Naive thymus-derived CD8-positive, alpha-beta T cell (primary cell): ENCODE measurements around the gene CLEC4C. TPM values are rescaled to one million over a fixed set of nuclear protein-coding genes. Genes with fewer than 3 reads are reported as not detected.
"Not testable (repeated sequence)": the region's sequence is repeated elsewhere in the genome, so short reads cannot be mapped to it uniquely, and the experiment has no call there.

Experiments used
- ATAC-seq, 2 donors: fragments of 150-1000 bp; cut with Tn5 transposase in 1 of 2; sonication (Bioruptor Pico), chemical (Tn5 transposase) in 1 of 2; 1 replicate in 1 of 2; 2 replicates in 1 of 2; pipeline ENCODE4 v1.10.0; 2021; ENCODE audit warnings: mild to moderate bottlenecking in 2 of 2, moderate library complexity in 2 of 2
- POLR2A ChIA-PET: fragments of 350-600 bp; sonication (Branson Sonifier 250); formaldehyde crosslinking; loops from one replicate; lab custom pipeline; 2021; ENCODE audit warnings: antibody characterized with exemption; lab: Charles Lee
- DNase-seq, 10 donors: peaks; one replicate each; pipeline versions ENCODE4 v3.0.0 to v3.0.0-alpha.2; 2020 to 2022
- H3K27ac Mint-ChIP-seq, 10 donors: one replicate each; pipeline ENCODE4 v1.8.0; 2020 to 2022; ENCODE audit warnings: mild to moderate bottlenecking in 10 of 10, mixed read lengths in 10 of 10, moderate library complexity in 4 of 10, inconsistent platforms in 1 of 10
- H3K27me3 Mint-ChIP-seq, 5 donors: one replicate each; pipeline ENCODE4 v1.8.0; 2021 to 2022; ENCODE audit warnings: mixed read lengths in 5 of 5
- H3K36me3 Mint-ChIP-seq, 3 donors: one replicate each; pipeline ENCODE4 v1.8.0; 2020 to 2022; ENCODE audit warnings: mixed read lengths in 3 of 3, mild to moderate bottlenecking in 2 of 3, inconsistent platforms in 1 of 3
- H3K4me1 Mint-ChIP-seq, 4 donors: one replicate each; pipeline ENCODE4 v1.8.0; 2021 to 2022; ENCODE audit warnings: mixed read lengths in 4 of 4
- H3K4me3 Mint-ChIP-seq, 10 donors: one replicate each; pipeline ENCODE4 v1.8.0; 2020 to 2022; ENCODE audit warnings: mild to moderate bottlenecking in 10 of 10, mixed read lengths in 10 of 10, moderate library complexity in 6 of 10, inconsistent platforms in 1 of 10
- H3K9me3 Mint-ChIP-seq, 9 donors: one replicate each; pipeline ENCODE4 v1.8.0; 2020 to 2022; ENCODE audit warnings: mixed read lengths in 9 of 9, mild to moderate bottlenecking in 3 of 9, inconsistent platforms in 1 of 9, moderate library complexity in 1 of 9
- polyA plus RNA-seq, 3 donors: library from polyadenylated mRNA; unstranded; fragments of 300-500 nt; fragmentation: Illumina TruSeq; gene quantifications; one replicate each; pipeline ENCODE4 v1.2.3, GENCODE V29; 2021
- total RNA-seq, 8 experiments: library from RNA in 2 of 8; stranded (reverse) in 2 of 8; gene quantifications; one replicate each; pipeline ENCODE4 v1.2.3 and lab custom pipeline; 2021 to 2026

CLEC4C gene
- total and polyA plus RNA-seq, 5 experiments from 2014 or later, result not detected

GRCh38 chr12:7751941-7752922, 5.1 kb upstream of the CLEC4C start:
- DNase-seq, ATAC-seq, H3K27ac Mint-ChIP-seq, H3K36me3 Mint-ChIP-seq, H3K27me3 Mint-ChIP-seq, POLR2A ChIA-PET, H3K9me3 Mint-ChIP-seq: not testable (repeated sequence)
- Mint-ChIP-seq H3K4me3 (peak overlapping the region in 1 of 10 donors; percentile 22), H3K4me1 (peaks cover 0 to 30% (median 3%) of the 10 kb centered on the region in 4 donors)

GRCh38 chr12:7751394-7751793, 4.2 kb upstream of the CLEC4C start:
- DNase-seq (no peak), ATAC-seq (no peak)
- Mint-ChIP-seq H3K4me1 (peaks cover 0 to 32% (median 3%) of the 10 kb centered on the region in 4 donors), H3K27me3 (no peaks in the 10 kb centered on the region), H3K9me3 (peaks cover 0 to 4% (median 2%) of the 10 kb centered on the region in 9 donors), H3K4me3 (peak overlapping the region in 1 of 10 donors; percentile 79), H3K36me3 (peaks cover 0 to 2% (median 0%) of the 10 kb centered on the region in 3 donors), H3K27ac (peak overlapping the region in 2 of 10 donors; percentile 35 to 82)
- POLR2A ChIA-PET, result no interaction called here

GRCh38 chr12:7750350-7750749, 3.2 kb upstream of the CLEC4C start:
- Mint-ChIP-seq H3K9me3 (peaks cover 0 to 7% (median 2%) of the 10 kb centered on the region in 9 donors), H3K4me1 (peaks cover 0 to 26% (median 0%) of the 10 kb centered on the region in 4 donors), H3K36me3 (peaks cover 0 to 2% (median 0%) of the 10 kb centered on the region in 3 donors), H3K4me3 (no peak overlapping the region), H3K27me3 (no peaks in the 10 kb centered on the region), H3K27ac (peak overlapping the region in 2 of 10 donors; percentile 46 to 48)
- ATAC-seq (no peak), DNase-seq (no peak)
- POLR2A ChIA-PET, result no interaction called here

GRCh38 chr12:7749442-7749841, 2.3 kb upstream of the CLEC4C start:
- no peak overlapping the region for H3K4me3 Mint-ChIP-seq
- H3K9me3 Mint-ChIP-seq, result peaks cover 0 to 7% (median 2%) of the 10 kb centered on the region in 9 donors

GRCh38 chr12:7748852-7749251, 1.7 kb upstream of the CLEC4C start:
- no peak for DNase-seq
- peaks cover 0 to 2% (median 0%) of the 10 kb centered on the region in 5 donors for H3K27me3 Mint-ChIP-seq
- ATAC-seq, result no peak
- H3K36me3 Mint-ChIP-seq, result peaks cover 0 to 4% (median 2%) of the 10 kb centered on the region in 3 donors
- H3K4me1 Mint-ChIP-seq, result peaks cover 0 to 21% (median 0%) of the 10 kb centered on the region in 4 donors
- H3K4me3 Mint-ChIP-seq, result no peak overlapping the region
- POLR2A ChIA-PET, result no interaction called here
- no peak overlapping the region for H3K27ac Mint-ChIP-seq
- peaks cover 0 to 7% (median 3%) of the 10 kb centered on the region in 9 donors for H3K9me3 Mint-ChIP-seq

More at GRCh38 chr12:7749442-7749841, 2.3 kb upstream of the CLEC4C start:
- H3K27me3 Mint-ChIP-seq, result peaks cover 0 to 2% (median 0%) of the 10 kb centered on the region in 5 donors
- ATAC-seq (no peak), DNase-seq (no peak)
- H3K4me1 Mint-ChIP-seq, result peaks cover 0 to 26% (median 0%) of the 10 kb centered on the region in 4 donors
- POLR2A ChIA-PET, result no interaction called here
- H3K27ac Mint-ChIP-seq, result no peak overlapping the region
- peaks cover 0 to 4% (median 2%) of the 10 kb centered on the region in 3 donors for H3K36me3 Mint-ChIP-seq

GRCh38 chr12:7732993-7733392, 14.2 kb downstream of the CLEC4C start:
- Mint-ChIP-seq H3K4me3 (no peak overlapping the region), H3K27me3 (peaks cover 0 to 4% (median 0%) of the 10 kb centered on the region in 5 donors), H3K4me1 (no peaks in the 10 kb centered on the region), H3K9me3 (no peaks in the 10 kb centered on the region), H3K27ac (no peak overlapping the region), H3K36me3 (no peaks in the 10 kb centered on the region)
- no peak for DNase-seq
- no peak for ATAC-seq
- POLR2A ChIA-PET, result no interaction called here

- Mint-ChIP-seq H3K27ac (no peak overlapping the region), H3K27me3 (peaks cover 0 to 4% (median 0%) of the 10 kb centered on the region in 5 donors), H3K36me3 (no peaks in the 10 kb centered on the region), H3K4me1 (no peaks in the 10 kb centered on the region), H3K9me3 (no peaks in the 10 kb centered on the region), H3K4me3 (no peak overlapping the region)
- ATAC-seq (no peak), DNase-seq (no peak)
- POLR2A ChIA-PET, result no interaction called here
Observed at GRCh38 chr12:7731486-7731885, 15.7 kb downstream of the CLEC4C start.

- ATAC-seq, POLR2A ChIA-PET, DNase-seq, H3K4me1 Mint-ChIP-seq, H3K27ac Mint-ChIP-seq, H3K27me3 Mint-ChIP-seq, H3K9me3 Mint-ChIP-seq, H3K4me3 Mint-ChIP-seq, H3K36me3 Mint-ChIP-seq: not testable (repeated sequence)
Observed at GRCh38 chr12:7730984-7731383, 16.2 kb downstream of the CLEC4C start.

- no peak for DNase-seq
- ATAC-seq, result no peak
- Mint-ChIP-seq H3K27ac (no peak overlapping the region), H3K9me3 (no peaks in the 10 kb centered on the region), H3K36me3 (peaks cover 0 to 4% (median 0%) of the 10 kb centered on the region in 3 donors), H3K27me3 (peaks cover 0 to 7% (median 0%) of the 10 kb centered on the region in 5 donors), H3K4me1 (no peaks in the 10 kb centered on the region), H3K4me3 (no peak overlapping the region)
- POLR2A ChIA-PET, result no interaction called here
Observed at GRCh38 chr12:7729746-7730145, 17.4 kb downstream of the CLEC4C start.

GRCh38 chr12:7723926-7724325, 23.2 kb downstream of the CLEC4C start:
- Mint-ChIP-seq H3K27me3 (peaks cover 0 to 5% (median 2%) of the 10 kb centered on the region in 5 donors), H3K36me3 (peaks cover 0 to 4% (median 0%) of the 10 kb centered on the region in 3 donors), H3K4me1 (no peaks in the 10 kb centered on the region), H3K9me3 (no peaks in the 10 kb centered on the region), H3K27ac (no peak overlapping the region), H3K4me3 (no peak overlapping the region)
- POLR2A ChIA-PET, result no interaction called here
- DNase-seq (no peak), ATAC-seq (no peak)

GRCh38 chr12:7719946-7720730, 27.0 kb downstream of the CLEC4C start:
- peaks cover 0 to 9% (median 3%) of the 10 kb centered on the region in 5 donors for H3K27me3 Mint-ChIP-seq
- POLR2A ChIA-PET, result no interaction called here
- no peak for DNase-seq

GRCh38 chr12:7716381-7716780, 30.8 kb downstream of the CLEC4C start:
- DNase-seq (no peak), ATAC-seq (no peak)
- H3K27ac Mint-ChIP-seq, result no peak overlapping the region
- POLR2A ChIA-PET, result no interaction called here
- peaks cover 0 to 7% (median 6%) of the 10 kb centered on the region in 5 donors for H3K27me3 Mint-ChIP-seq
- no peaks in the 10 kb centered on the region for H3K36me3 Mint-ChIP-seq
- no peak overlapping the region for H3K4me3 Mint-ChIP-seq
- H3K4me1 Mint-ChIP-seq, result no peaks in the 10 kb centered on the region
- no peaks in the 10 kb centered on the region for H3K9me3 Mint-ChIP-seq

More at GRCh38 chr12:7719946-7720730, 27.0 kb downstream of the CLEC4C start:
- Mint-ChIP-seq H3K4me3 (no peak overlapping the region), H3K9me3 (no peaks in the 10 kb centered on the region), H3K27ac (no peak overlapping the region), H3K36me3 (no peaks in the 10 kb centered on the region), H3K4me1 (no peaks in the 10 kb centered on the region)
- no peak for ATAC-seq
